Measurements from ENCODE around the gene CCDC85C.
"Not testable (repeated sequence)": the region's sequence is repeated elsewhere in the genome, so short reads cannot be mapped to it uniquely, and the experiment has no call there.

Gene CCDC85C

DNA sequence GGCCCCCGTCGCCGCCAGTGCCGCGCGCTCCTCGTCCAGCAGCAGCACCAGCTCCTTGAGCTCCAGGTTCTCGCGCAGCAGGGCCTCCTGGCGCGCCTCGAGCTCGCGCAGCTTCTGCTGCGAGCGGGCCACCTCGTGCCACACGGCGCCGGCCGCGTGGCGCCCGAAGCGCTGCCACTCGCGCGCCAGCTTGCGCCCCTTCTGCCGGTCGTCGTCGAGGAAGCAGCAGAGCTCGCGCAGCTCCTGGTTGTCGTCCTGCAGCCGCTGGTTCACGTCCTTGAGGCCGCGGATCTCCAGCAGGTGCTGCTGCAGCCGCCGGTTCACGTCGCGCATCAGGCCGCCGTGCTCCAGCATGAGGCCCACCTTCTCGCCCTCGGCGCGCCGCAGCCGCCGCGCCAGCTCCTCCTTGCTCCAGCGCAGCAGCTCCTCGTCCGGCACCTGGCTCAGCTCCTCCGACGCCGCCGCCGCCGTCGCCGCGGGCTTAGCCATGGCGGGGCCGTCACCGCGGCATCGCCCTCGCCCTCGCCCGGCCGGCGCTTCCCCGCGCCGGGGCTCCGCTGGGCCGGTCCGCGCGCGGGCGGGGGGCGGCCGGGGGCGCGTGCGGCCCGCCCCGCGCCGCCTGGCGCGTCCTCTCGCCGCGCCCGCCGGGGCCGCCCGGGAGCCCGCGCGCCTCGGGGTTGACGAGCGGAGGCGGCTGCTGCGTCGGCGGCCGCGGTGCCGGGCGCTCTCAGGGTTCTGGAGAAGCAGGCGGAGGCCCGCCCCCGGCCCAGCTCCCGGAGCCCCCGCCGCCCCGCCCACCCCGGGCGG, at the start of gene CCDC85C:
Gene CCDC85C, minus strand, starts transcription at position 737 of the 807 bp plus-strand sequence. Its CDS starts 248 bp downstream, at position 489.
- peak in 2 of 3 experiments; percentile 9 to 18 for DNase-seq (ENCODE audit: low read depth in 2 of 3, low spot score in 2 of 3)

GRCh38 chr14:99651953-99652746, 48.1 kb upstream of the CCDC85C start:
- no peak for DNase-seq (ENCODE audit: low read depth in 2 of 3, low spot score in 2 of 3)

DNA sequence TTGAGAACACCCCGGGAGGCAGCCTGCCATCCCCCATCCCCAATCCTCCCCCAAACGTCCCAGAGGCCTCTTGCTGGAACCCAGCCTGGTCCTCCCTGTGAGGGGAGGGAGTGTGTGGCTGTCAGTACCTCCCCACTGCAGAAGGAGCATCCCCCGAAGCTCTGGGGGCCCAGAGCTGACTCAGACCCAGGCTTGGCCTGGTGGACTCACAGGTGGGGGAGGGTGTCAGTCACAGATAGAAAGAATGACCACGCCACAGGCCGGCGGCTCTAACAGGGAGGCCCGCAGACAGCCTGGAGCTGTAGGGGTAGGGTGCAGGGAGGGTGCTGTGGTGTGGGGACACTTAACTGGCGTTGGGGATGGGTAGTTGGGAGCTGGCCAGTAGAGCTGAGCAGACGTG, 46.2 kb upstream of the CCDC85C start:
- DNase-seq (ENCODE audit: low read depth in 2 of 3, low spot score in 2 of 3): no peak

DNA sequence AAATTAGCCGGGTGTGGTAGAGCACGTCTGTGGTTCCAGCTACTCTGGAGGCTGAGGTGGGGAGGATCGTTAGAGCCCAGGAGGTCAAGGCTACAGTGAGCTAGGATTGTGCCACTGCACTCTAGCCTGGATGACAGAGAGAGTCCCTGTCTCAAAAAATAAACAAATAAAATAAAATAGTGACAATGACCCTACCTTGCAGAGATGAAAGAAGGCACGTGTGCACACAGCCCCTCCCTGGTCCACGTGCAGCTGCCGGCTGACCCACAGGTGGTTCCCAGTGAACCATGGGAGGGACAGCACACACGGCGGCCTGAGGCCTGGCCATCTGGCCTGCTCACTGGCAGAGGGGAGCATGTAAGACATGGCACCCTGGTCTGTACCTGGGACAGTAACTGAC, 45.6 kb upstream of the CCDC85C start:
- DNase-seq (ENCODE audit: low read depth in 2 of 3, low spot score in 2 of 3): no peak

- no peak for DNase-seq (ENCODE audit: low read depth in 2 of 3, low spot score in 2 of 3)
These were observed 45.2 kb upstream of the CCDC85C start for GRCh38 chr14:99649219-99649618.

GRCh38 chr14:99648027-99648784, 44.2 kb upstream of the CCDC85C start:
- DNase-seq (ENCODE audit: low read depth in 2 of 3, low spot score in 2 of 3): no peak

DNA sequence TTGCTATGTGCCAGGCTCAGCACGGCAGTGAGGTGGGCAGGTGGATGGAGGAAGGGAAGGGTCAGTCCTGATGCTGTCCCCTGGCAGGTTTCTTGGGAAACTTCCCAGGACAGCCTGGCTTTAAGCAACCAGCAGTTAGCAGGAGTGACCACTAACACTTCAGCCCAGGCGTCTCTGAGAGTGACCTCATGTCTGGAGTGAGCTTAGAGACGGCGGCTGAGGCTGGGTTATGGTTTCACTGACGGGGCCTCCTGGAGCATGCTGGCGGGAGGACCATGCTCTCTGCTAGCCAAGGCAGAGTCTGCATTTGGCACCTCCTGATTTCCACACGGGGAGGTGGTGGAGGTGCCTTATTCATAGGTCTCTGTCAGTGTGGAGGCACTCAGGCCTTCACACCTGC, 43.4 kb upstream of the CCDC85C start:
- DNase-seq (ENCODE audit: low read depth in 2 of 3, low spot score in 2 of 3): no peak

DNA sequence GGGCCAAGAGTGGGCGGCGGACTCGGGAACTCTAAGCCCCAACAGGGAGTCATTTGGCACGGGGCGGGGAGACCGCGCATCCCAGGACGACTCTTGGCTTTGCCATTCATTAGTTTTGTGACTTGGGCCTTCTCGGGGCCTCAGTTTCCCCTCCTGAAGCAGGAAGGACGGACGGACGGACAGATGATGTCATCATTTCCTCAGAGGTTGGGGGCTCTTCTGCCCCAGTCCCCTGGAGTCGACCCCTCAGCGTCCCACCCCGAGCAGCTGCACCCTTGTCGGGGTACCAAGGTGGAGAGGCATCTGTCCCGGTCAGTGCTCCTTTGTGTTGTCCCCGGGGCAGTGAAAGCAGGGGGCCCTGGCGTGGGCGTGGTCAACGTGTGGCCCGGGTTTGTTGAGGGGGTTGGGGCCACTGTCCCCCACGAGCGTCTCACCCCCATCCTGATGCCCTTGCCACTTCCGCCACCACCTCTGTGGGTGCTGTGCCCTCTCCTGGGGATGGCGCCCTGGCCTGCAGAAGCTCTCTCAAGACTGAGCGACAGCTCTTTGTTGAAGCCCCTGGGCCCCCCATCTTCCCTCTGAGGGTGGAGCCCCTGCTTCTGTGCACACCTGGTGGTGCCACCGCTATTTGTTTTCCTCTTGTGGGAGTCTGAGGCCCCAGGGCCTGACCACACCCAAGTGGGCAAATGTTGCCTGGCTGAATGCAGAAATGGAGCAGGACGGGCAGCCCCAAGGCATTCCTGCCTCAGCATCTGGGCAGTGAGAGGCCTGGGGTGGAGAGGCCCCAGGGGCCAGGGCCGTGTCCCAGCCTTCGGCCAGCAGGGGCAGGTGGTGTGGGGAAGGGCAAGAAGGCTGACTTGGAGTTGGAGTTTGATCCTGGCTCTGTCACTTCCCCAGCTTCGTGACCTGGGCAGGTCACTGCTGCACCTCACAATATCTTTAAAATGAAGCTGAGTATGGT, 41.8 kb upstream of the CCDC85C start:
- no peak for DNase-seq (ENCODE audit: low read depth in 2 of 3, low spot score in 2 of 3)

- DNase-seq (ENCODE audit: low read depth in 2 of 3, low spot score in 2 of 3): no peak
These were observed 40.9 kb upstream of the CCDC85C start, which contains the start of gene HHIPL1 for GRCh38 chr14:99644723-99645544. Gene HHIPL1, plus strand, starts transcription at chr14:99645129. Its CDS starts 79 bp downstream, at chr14:99645208.

DNA sequence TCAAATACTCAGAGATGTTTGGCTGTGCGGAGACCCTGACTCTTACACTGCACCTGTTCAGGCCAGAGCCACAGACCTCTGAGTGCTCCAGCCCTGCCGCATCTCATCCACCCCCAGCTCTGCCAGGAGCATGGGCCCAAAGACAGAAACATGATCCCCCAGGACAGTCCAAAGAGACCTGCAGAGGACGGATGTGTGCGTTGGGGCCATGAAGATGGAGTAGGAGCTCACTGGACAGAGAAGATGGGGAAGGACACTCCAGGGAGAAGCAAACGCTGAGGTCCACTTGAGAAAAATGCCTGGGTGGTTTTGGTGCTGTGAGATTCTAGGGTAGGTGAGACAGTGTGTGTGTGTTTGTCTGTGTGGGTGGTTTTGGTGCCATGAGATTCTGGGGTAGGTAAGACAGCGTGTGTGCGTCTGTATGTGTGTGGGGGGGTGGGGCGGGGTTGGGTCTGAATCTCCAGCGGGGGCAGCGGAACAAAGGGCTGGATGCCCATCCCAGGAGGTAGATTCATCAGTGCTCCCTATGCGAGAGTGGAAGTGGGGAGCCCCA, 40.1 kb upstream of the CCDC85C start:
- no peak for DNase-seq (ENCODE audit: low read depth in 2 of 3, low spot score in 2 of 3)

GRCh38 chr14:99643343-99643742, 39.3 kb upstream of the CCDC85C start:
- no peak for DNase-seq (ENCODE audit: low read depth in 2 of 3, low spot score in 2 of 3)

- DNase-seq (ENCODE audit: low read depth in 2 of 3, low spot score in 2 of 3): not testable (repeated sequence)
These were observed 38.8 kb upstream of the CCDC85C start for GRCh38 chr14:99642771-99643170.

- DNase-seq (ENCODE audit: low read depth in 2 of 3, low spot score in 2 of 3): no peak
These were observed 33.6 kb upstream of the CCDC85C start for GRCh38 chr14:99637624-99638023.

- DNase-seq (ENCODE audit: low read depth in 2 of 3, low spot score in 2 of 3): no peak
These were observed 32.5 kb upstream of the CCDC85C start for GRCh38 chr14:99636487-99636886.

GRCh38 chr14:99635116-99635515, 31.1 kb upstream of the CCDC85C start:
- DNase-seq (ENCODE audit: low read depth in 2 of 3, low spot score in 2 of 3): no peak

- DNase-seq (ENCODE audit: low read depth in 2 of 3, low spot score in 2 of 3): no peak
These were observed 30.4 kb upstream of the CCDC85C start for GRCh38 chr14:99634443-99634842.

- no peak for DNase-seq (ENCODE audit: low read depth in 2 of 3, low spot score in 2 of 3)
These were observed 29.9 kb upstream of the CCDC85C start for GRCh38 chr14:99633918-99634317.

DNA sequence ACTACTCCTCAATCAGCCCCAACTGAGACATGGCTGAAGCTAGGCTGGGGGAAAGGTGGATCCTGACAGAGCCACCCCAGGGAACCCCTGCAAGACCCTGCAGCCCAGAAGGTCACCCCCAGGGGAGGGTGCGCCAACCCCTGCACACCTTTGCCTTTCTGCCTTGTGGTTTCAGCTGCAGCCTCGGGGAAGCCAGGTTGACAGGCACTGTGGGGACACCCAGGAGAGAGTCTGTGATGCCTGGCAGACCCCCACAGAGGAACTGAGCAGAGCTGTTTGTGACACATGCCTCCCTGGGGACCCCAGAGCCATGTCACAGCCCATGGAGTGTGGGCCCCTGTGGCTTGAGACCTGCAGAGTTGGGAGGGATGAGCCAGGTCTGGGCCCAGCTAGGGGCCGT, 29.1 kb upstream of the CCDC85C start:
- DNase-seq (ENCODE audit: low read depth in 2 of 3, low spot score in 2 of 3): no peak

GRCh38 chr14:99632410-99633035, 28.5 kb upstream of the CCDC85C start:
- DNase-seq (ENCODE audit: low read depth in 2 of 3, low spot score in 2 of 3): no peak

Measured in activated CD8-positive, alpha-beta memory T cell treated with anti-CD3 and anti-CD28 coated beads for 48 hours (primary cell).